IPS-18a (cell line): Measurements from ENCODE around the gene KANSL1.

Experiments
- H3K27ac ChIP-seq: one replicate; pipeline ENCODE4 v1.5.1; 2013; ENCODE audit warnings: low read length
- H3K27me3 ChIP-seq: one replicate; pipeline ENCODE4 v1.6.1; 2013; ENCODE audit warnings: mild to moderate bottlenecking, low read length; ENCODE audit not compliant: control insufficient read depth, insufficient read depth
- H3K36me3 ChIP-seq: one replicate; pipeline ENCODE4 v1.6.1; 2013; ENCODE audit warnings: low read depth, low read length; ENCODE audit not compliant: control insufficient read depth
- H3K4me1 ChIP-seq: one replicate; pipeline ENCODE4 v1.6.1; 2013; ENCODE audit warnings: low read depth, low read length; ENCODE audit not compliant: control insufficient read depth
- H3K4me3 ChIP-seq: one replicate; pipeline ENCODE4 v1.5.1; 2013; ENCODE audit warnings: low read length
- H3K9ac ChIP-seq: one replicate; pipeline ENCODE4 v1.6.1; 2013; ENCODE audit warnings: mild to moderate bottlenecking, low read length, moderate library complexity
- H3K9me3 ChIP-seq: one replicate; pipeline ENCODE4 v1.6.1; 2013; ENCODE audit warnings: low read depth, low read length; ENCODE audit not compliant: control insufficient read depth

The KANSL1 gene

DNA sequence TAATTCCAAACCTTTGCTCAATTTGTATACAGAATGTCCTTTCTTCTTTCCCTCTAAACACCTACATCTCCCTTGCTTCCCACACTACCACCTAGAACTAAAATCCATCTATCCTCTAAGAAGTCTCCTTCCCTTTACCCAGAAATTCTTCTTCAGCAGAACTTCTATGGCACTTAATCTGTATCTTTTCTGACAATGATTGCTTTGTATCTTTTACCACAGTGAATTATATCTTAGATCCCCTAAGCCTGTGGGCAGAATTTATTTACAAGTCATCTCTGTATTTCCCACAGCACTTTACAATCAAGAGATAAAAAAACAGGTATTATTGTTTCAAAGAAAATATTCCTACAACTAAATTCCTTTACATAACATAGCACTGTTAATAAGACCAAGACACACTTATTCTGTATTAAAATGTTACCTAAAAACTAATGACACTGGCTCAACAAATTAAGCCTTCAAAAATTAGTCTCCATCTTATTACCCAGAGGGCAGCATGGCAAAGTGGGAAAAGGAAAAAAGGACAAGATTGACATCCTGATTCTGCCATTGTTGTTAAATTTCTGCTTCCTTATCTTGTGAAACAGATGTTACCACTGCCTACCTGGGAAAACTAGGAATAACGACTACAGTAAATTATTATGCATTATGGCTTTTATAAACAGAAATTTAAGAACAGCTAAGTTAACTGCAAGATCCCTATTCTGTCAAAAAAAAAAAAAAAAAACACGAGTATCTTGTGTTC is 42.8 kb downstream of the KANSL1 start:
- no peak overlapping the region for H3K4me3 ChIP-seq
- H3K27me3 ChIP-seq = no peaks in the 10 kb centered on the region
- peaks cover 34% of the 10 kb centered on the region for H3K4me1 ChIP-seq
- H3K9ac ChIP-seq = no peak overlapping the region
- no peak overlapping the region for H3K27ac ChIP-seq
- no peaks in the 10 kb centered on the region for H3K36me3 ChIP-seq
- no peaks in the 10 kb centered on the region for H3K9me3 ChIP-seq

DNA sequence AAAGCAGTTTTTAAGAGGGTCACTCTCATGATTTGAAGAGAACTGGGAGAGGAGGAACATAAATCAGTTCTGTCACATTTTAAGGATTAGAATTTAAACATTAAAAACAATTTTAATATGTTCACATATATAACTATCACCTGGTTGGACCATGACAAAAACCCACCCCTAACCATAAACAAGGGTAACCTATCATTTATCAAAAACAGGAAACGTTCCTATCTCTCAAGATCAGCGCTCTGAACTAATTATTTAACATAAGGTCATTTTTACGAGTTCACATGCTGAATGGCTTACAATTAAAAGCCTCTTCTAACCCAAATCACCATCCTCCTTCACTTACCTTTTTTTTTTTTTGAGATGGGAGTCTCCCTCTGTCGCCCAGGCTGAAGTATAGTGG is 45.0 kb downstream of the KANSL1 start:
- H3K4me3 ChIP-seq = no peak overlapping the region
- H3K27ac ChIP-seq = no peak overlapping the region
- no peaks in the 10 kb centered on the region for H3K27me3 ChIP-seq
- no peaks in the 10 kb centered on the region for H3K36me3 ChIP-seq
- no peaks in the 10 kb centered on the region for H3K9me3 ChIP-seq
- peaks cover 39% of the 10 kb centered on the region for H3K4me1 ChIP-seq
- no peak overlapping the region for H3K9ac ChIP-seq

- peaks cover 29% of the 10 kb centered on the region for H3K4me1 ChIP-seq
Observed at GRCh38 chr17:46147296-46147695, 45.9 kb downstream of the KANSL1 start.

GRCh38 chr17:46144246-46144645 is 49.0 kb downstream of the KANSL1 start:
- Histone ChIP-seq H3K27ac (no peak overlapping the region), H3K9ac (peak overlapping the region; percentile 21), H3K4me1 (peaks cover 43% of the 10 kb centered on the region), H3K9me3 (no peaks in the 10 kb centered on the region), H3K27me3 (no peaks in the 10 kb centered on the region), H3K36me3 (no peaks in the 10 kb centered on the region), H3K4me3 (no peak overlapping the region)

More at GRCh38 chr17:46147296-46147695, 45.9 kb downstream of the KANSL1 start:
- Histone ChIP-seq H3K4me3 (no peak overlapping the region), H3K9ac (no peak overlapping the region), H3K27ac (no peak overlapping the region), H3K27me3 (no peaks in the 10 kb centered on the region), H3K36me3 (no peaks in the 10 kb centered on the region), H3K9me3 (no peaks in the 10 kb centered on the region)

DNA sequence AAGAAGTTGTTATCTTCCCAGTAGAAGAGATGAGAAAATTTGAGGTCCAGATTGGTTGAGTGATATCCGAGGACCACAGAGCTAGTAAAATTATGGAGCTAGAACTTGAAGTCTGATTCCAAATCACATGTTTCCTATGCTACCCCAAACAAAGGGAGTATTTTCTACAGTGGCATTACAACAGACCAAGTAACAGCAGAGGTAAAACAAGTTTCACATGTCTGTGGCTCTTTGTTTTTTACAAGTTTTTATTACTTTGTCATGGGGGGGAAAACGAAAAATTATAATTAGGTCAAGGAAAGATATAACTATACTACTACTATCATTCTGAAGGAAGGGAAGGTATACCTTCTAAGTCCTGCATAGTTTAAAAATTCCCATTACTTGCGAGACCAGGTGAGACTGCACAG is 49.4 kb downstream of the KANSL1 start:
- H3K9ac ChIP-seq = peak overlapping the region; percentile 21
- no peaks in the 10 kb centered on the region for H3K36me3 ChIP-seq
- H3K27ac ChIP-seq = no peak overlapping the region
- no peaks in the 10 kb centered on the region for H3K27me3 ChIP-seq
- peaks cover 43% of the 10 kb centered on the region for H3K4me1 ChIP-seq
- H3K9me3 ChIP-seq = no peaks in the 10 kb centered on the region
- H3K4me3 ChIP-seq = no peak overlapping the region

- H3K9ac ChIP-seq = no peak overlapping the region
- peaks cover 43% of the 10 kb centered on the region for H3K4me1 ChIP-seq
- H3K36me3 ChIP-seq = no peaks in the 10 kb centered on the region
- H3K9me3 ChIP-seq = no peaks in the 10 kb centered on the region
- no peak overlapping the region for H3K4me3 ChIP-seq
- H3K27me3 ChIP-seq = no peaks in the 10 kb centered on the region
- no peak overlapping the region for H3K27ac ChIP-seq
Observed at GRCh38 chr17:46141645-46142044, 51.6 kb downstream of the KANSL1 start.

DNA sequence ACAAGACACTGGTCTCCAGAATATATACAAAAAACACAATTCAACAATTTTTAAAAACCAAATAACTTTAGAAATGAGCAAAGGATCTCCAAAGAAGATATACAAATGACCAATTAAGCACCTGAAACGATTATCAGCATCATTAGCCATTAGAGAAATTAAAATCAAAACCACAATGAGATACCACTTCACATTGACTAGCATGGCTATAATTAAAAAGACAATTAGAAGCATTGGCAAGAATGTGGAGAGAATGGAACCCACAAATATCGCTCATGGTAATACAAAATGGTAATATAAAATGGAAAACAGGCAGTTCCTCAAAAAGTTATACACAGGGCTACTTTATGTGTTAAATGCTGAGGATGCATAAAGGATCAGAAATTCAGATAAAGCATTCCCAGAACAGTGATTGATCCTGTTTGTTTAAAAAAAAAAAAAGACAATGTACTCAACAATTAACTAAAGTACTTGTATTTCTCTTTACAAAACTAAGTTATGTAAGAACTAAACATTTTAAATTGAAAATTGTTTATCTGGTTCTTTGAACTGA is 52.5 kb downstream of the KANSL1 start:
- Histone ChIP-seq H3K27me3 (no peaks in the 10 kb centered on the region), H3K9ac (no peak overlapping the region), H3K9me3 (no peaks in the 10 kb centered on the region), H3K4me3 (no peak overlapping the region), H3K4me1 (peaks cover 37% of the 10 kb centered on the region), H3K36me3 (no peaks in the 10 kb centered on the region), H3K27ac (no peak overlapping the region)

GRCh38 chr17:46139432-46140210 is 53.6 kb downstream of the KANSL1 start:
- no peak overlapping the region for H3K9ac ChIP-seq
- no peak overlapping the region for H3K27ac ChIP-seq
- peaks cover 27% of the 10 kb centered on the region for H3K4me1 ChIP-seq

DNA sequence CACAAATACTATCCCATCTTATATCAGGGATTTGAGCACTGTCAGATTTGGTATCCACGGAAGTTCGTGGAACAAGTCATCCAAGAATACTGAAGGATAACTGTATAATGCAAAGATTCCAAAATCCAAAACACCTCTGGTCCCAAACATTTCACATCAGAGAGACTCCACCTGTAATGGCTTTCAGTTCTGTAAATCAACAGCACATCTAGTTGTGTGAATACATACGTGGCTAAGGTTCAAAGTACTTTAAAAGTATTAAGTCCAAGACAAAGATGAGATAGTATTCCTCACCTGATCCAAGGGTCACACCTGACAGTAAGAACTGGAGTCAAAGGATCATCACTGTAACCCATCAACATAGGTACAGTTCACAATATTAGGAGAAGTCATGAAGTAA is 54.8 kb downstream of the KANSL1 start:
- no peak overlapping the region for H3K9ac ChIP-seq
- no peaks in the 10 kb centered on the region for H3K27me3 ChIP-seq
- no peaks in the 10 kb centered on the region for H3K36me3 ChIP-seq
- no peak overlapping the region for H3K27ac ChIP-seq
- no peaks in the 10 kb centered on the region for H3K9me3 ChIP-seq
- H3K4me3 ChIP-seq = no peak overlapping the region
- H3K4me1 ChIP-seq = peaks cover 18% of the 10 kb centered on the region

More at GRCh38 chr17:46139432-46140210, 53.6 kb downstream of the KANSL1 start:
- Histone ChIP-seq H3K27me3 (no peaks in the 10 kb centered on the region), H3K9me3 (no peaks in the 10 kb centered on the region), H3K36me3 (no peaks in the 10 kb centered on the region), H3K4me3 (no peak overlapping the region)

DNA sequence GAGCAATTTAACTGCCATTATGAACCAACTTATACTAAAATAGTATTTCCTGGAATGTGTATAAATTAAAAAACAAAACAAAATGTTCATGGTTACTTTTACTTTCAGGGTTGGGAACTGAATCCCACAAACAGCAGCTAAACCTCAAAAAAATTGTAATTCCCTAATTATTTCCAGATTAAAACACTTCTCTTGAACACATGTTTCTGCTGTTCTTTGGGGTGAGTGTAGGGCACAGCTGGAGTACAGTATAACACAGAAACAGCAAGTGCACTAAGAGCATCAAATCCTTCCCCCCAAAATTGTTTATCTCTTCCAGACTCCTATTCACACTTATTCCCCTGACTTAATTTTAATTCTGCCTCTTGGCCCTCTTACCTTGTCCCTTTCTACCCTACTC is 56.4 kb downstream of the KANSL1 start:
- Histone ChIP-seq H3K36me3 (no peaks in the 10 kb centered on the region), H3K27ac (no peak overlapping the region), H3K4me3 (no peak overlapping the region), H3K9ac (no peak overlapping the region), H3K4me1 (peaks cover 25% of the 10 kb centered on the region), H3K9me3 (no peaks in the 10 kb centered on the region), H3K27me3 (no peaks in the 10 kb centered on the region)

- Histone ChIP-seq H3K27me3 (no peaks in the 10 kb centered on the region), H3K36me3 (no peaks in the 10 kb centered on the region), H3K4me3 (no peak overlapping the region), H3K27ac (no peak overlapping the region), H3K9ac (no peak overlapping the region), H3K9me3 (no peaks in the 10 kb centered on the region), H3K4me1 (peaks cover 25% of the 10 kb centered on the region)
Observed at GRCh38 chr17:46135879-46136563, 57.2 kb downstream of the KANSL1 start.
